Right forelimb (tissue), 1 donor: ENCODE measurements around the gene PANK4.

Experiments used
- DNase-seq: peaks from one replicate; pipeline ENCODE4 v3.0.0-alpha.2; 2018

PANK4 gene

DNA sequence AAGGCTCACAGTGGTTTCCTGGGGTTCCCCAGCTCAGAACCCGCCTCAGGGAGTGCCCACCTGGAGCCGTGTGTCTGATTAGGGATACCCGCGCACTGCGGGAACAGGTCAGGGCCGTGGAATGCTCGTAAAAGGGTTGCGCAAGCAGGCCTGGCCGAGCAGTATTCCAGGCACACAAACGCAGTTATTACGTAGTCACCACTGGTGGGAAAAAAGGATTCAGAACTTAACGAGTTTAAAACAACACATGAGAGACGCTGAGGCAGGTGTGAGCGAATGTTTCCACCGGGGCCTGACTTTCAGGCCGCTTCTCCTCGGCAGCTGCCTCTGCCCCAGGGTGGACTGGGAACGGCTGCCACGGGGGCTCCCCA is 32.1 kb downstream of the PANK4 start:
- DNase-seq, result no peak

DNA sequence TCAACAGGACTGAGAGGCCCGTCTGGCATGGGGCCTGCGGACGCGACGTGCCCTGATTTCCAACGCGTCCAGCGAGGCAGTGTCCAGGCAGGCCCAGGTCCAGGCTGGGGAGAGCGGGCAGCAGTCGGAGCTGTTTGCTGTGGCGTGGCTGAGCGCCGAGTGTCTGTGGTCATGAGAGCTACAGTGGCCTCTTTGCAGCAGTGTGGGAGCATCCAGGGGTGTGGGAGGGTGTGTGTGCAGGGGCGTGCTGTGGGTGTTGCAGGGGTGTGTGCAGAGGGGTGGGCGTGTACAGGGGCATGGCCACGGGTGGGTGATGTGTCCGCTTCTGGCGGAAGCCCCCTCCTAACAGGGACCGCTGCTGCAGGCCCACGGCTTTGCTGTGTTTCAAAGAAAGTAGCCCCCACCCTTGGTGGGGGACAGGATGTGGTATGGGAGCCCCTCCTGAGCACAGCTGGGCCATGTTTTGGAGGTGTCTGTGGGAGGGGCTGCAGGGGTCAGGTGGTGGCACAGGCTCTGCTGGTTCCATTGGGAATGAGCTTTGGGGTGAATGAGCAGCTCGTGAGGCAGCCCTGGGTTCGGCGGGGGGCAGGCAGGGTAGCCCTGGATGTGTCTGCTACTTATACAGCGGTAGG is 32.6 kb downstream of the PANK4 start:
- DNase-seq, result no peak

DNA sequence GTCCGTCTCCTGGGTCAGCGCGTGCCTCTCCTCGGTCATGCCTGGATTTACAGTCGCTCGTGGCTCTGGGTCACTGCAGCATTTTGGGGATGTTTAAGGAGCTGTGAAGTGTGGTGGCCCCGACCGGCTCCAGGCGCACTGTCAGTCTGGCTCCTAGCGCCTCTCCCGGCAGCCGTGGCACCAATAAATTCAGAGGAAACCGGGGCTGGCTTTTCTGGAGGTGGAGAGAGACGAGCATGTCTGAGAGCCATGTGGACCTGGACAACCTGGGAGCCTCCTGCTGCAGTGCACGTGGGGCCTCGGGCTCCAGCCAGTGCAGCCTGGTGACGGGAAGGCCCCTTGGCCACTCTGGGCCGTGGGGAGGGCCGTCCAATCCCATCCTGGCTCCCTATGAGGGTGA is 33.2 kb downstream of the PANK4 start:
- DNase-seq, result no peak

DNA sequence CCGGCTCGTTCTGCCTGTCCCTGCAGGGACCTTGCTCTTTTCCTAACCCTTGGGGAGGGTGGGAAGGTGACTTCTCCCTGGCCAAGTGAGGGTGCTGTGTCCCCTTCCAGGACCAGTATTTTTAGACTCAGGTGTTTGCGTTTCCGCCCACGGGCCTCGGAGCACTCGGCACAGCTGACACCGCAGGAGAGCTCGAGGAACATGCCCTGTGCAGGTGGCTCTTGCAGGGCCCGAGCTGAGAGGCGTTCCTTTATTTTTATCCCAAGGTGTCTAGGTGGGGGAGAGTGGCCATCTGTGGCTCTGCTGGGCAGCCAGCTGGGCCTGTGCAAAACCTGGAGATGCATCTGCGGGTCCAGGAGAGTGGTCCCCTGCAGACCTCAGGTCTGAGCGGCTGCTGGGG is 34.3 kb downstream of the PANK4 start:
- DNase-seq, result no peak

DNA sequence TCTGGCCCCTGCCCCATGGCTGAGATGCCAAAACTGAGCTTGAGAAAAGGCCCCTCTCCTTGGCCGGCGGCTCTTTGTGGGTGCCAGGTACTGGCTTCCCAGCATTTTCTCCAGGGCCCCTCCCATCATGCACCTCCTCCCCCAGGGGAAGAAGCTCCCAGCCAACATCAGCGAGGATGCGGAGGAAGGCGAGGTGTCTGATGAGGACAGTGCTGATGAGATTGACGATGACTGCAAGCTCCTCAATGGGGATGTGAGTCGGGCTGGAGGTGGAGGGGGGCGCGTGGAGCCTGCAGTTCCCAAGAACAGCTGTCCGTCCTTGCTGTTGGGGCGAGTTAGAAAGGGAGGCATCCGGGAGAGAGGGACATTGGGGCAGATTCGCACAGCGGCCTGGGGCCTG is 36.8 kb downstream of the PANK4 start:
- DNase-seq, result no peak

DNA sequence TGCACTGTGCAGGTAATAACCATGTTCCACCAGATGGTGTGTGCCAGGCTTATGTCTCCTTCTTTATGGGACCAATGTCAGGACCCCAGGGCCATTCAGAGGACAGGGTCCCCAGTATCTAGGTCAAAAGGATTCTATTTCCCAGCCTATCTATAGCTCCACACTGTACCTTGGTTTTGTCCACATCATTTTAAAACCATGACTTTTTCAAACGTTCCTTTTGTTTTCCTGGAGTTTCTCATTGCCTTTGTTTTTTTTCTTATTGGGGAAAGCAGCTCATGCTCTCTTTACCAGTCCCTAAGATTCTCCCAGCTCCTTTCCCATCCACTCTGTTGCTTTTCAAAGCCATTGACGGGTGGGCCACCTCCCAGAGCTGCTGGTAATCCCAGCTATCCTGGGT is 37.7 kb downstream of the PANK4 start:
- DNase-seq, result no peak

DNA sequence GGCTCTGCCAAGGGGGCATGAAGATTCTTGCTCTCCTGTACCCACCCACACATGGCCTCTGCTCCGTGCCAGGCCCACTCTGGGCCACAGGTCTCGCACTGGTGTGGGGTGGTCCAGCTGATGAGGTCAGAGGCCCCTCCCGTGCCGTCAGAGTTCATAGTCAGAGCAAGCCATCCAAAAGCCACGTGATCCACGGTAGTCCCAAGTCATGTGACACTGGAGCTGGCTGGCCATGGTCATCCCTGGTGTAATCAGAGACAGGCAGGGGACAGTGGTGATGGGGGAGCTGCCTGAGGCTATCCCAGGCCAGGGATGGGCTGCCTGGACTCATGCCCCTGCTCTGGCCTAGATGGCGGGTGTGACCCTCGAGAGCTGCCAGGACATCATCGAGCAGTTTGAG is 39.8 kb downstream of the PANK4 start:
- no peak for DNase-seq

DNA sequence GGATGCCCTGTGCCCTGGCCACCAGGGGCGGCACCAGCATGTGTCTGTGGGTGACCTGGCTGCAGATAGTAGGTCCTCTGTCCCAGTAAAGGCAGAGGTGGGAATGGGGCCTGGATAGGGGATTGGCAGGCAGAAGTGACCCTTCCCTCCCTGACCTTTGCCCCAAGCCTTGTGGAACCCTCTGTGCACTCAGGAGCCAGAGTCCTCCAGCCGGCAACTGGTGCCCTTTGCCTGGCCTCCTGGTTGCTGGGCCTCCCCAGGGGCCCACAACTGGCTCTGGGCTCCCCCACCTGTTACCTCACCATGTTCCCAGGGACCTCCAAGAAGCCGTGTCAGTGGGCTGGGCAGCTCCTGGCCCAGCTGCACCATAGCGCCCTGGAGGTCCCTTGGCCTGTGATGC is 40.4 kb downstream of the PANK4 start:
- DNase-seq, result no peak

DNA sequence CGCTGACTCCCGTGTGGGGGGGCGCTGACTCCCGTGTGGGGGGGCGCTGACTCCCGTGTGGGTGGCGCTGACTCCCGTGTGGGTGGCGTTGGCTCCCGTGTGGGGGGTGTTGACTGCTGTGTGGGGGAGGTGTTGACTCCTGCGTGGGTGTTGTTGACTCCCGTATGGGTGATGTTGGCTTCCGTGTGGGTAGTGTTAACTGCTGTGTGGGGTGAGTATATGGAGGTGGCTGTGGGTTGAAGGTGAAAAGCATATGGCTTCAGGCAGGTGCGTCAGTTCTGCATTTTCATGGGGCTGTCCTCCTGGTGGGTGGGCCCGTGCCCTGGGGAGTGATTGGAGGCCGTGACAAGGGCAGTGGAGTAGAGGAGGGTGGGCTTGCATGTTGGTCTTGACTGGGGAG is 42.4 kb downstream of the PANK4 start:
- DNase-seq, result no peak

DNA sequence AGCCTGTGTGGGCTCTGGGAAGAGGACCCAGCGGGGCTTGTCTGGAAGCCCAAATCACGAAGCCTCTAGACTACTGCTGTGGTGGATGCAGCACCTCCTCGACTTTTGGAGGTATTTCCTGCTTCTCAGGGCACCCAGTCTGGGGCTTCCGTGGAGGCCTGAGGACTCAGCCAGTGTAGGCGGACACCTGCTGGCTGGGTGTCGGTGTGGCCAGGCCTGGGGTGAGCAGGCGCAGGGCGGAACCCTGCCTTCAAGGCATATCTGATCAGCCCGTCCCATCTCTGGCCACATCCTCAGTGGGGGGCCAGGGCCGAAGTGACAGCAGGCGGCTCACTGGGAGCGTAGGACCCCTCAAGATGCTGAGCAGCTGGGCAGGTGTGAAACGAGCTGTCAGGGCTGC is 43.4 kb downstream of the PANK4 start:
- DNase-seq, result no peak

DNA sequence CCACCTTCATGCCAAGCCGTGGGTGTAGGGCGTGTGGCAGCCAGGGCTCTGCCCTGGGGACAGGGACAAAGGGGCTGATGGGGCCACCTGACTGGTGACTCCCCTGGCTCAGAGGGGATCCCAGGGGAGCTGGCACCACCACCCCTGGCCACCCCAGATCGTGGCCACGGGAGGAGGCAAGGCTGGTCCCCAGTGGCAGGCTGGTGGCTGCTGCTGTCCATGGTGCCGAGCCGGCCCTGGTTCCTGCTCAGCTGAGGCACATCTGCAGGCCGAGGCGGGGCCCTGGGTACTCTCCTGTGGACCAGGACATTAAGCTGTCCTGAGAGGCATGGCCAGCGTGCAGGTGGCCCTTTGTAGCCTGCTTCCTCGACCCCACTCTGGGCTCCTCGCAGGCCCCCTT is 43.8 kb downstream of the PANK4 start:
- no peak for DNase-seq

DNA sequence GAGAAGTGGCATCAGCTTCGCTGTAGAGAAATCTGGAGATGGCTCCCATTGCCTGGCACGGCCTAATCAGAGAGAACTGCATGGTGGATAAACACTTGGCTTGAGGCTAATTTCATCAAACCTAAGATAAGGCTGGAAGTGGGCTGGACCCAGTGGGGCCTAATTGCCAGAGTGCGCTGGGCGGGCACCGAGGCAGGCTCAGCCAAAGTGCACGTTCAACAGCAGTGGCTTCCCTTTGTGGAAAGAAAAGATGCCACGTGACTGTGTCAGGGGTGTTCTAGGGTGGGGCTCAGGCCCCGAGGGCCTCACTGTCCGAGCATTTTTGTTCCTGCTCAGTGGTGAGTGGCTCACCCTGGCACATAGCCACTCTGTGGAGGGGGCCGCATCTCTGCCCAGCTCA is 44.5 kb downstream of the PANK4 start:
- no peak for DNase-seq

DNA sequence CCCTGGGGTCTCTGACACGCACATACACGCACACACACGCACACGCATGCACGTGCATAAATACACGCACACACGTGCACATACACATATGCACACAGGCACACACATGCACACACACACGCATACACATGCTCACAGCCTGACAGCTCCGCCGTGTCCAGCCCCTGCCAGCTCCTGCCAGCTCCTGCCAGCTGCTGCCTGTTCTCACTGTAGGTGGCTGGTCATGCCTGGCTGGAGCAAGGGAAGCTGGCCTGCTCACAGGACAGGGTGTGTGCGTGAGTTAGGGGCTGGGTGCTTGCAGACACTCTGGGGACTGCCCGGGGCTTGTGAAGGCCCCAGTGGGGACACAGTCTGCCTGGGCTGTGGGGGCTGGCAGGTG is 45.4 kb downstream of the PANK4 start:
- DNase-seq, result no peak

DNA sequence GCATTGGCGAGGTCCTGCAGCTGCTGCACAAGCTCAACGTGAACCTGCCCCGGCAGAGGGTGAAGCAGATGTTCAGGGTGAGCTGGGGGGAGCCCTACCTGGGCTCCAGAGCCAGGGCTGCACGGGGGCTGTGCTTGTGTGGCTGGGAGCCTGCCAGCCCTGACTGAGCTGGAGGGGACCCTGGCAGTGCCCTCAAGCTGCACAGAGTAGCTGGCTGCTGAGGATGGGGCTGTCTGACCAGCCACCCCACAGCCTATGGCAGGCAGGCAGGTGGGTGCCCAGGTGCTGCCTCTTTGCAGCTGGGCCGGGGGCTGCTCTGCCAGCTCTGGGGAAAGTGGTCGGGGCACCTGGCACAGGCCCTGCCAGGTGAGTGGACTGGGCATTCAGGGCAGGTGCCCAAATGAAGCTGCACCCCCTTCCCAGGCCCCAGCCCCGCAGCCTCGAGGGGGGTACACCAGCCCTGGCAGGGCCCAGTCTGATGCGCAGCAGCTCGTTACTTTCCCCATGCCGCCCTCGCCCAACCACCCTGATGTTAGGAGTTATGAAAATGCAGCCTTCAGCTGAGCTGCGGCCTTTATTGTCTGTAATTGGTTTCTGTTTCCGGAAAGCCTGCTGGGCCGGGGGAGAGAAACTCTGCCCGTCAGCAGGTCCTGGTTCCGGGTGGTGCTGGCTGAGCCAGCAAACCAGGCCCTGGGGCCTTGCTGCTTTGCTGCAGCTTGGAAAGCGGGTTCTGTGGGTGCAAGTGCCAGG is 46.0 kb downstream of the PANK4 start:
- DNase-seq, result no peak

DNA sequence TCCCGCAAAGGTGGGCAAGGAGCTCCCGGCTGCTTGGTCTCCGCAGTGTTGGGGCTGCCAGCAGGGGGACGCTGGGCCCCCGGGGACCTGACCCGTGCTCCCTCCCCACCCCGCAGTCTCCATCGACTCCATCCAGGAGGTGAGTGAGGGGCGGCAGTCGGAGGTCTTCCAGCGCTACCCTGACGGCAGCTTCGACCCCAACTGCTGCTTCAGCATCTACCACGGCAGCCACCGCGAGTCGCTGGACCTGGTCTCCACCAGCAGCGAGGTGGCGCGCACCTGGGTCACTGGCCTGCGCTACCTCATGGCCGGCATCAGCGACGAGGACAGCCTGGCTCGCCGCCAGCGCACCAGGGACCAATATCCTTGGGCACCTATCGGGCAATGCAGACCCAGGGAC is 46.8 kb downstream of the PANK4 start:
- no peak for DNase-seq

DNA sequence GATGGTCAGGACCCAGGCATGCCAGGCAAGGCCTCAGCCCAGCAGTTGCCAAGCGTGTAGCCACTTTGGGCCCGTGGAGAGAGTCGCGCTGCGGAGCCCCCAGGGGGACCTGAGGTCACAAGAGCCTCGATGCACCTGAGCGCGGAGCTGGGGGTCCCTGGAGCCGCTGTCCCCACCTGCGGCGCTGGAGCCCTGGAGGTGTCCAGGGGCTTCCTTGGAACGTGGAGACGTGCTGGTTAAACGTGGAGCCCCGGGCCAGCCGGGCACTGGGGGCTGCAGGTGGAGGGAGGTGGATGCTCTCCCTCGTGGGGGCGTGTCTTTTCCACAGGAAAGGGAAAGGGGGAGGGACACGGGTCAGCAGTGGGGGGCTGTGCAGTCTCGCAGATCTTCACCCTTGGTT is 47.2 kb downstream of the PANK4 start:
- no peak for DNase-seq

DNA sequence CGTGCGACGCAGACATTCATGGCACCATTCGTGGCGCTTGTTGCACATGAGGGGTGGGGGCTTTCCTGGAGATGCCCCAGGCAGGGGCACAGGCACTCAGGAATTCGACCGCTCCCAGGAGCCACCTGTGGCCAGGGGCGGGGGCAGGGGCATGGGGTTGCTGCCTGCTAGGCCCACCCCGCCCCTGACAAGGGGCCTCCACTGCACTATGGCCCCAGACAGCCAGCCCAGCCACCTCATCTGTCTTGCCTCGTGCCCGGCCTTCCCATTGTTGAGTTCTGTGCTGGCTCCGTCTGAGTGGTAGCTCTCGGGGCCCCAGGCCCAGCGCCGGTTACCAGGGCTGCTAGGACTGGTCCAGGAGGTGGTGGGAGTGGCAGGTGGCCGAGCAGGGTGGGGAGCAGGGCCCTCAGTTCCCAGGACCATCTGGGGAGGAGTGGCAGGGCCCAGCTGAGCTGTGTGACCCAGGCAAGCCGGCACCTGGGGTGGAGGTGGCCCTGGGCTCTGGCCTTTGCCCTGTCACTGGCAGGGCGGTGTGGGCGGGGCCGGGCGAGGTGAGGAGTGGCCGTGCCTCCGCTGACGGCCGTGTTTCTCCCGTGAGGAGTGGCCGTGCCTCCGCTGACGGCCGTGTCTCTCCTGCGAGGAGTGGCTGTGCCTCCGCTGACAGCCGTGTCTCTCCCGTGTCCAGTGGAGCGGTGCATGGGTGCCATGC is 48.5 kb downstream of the PANK4 start:
- DNase-seq, result no peak

DNA sequence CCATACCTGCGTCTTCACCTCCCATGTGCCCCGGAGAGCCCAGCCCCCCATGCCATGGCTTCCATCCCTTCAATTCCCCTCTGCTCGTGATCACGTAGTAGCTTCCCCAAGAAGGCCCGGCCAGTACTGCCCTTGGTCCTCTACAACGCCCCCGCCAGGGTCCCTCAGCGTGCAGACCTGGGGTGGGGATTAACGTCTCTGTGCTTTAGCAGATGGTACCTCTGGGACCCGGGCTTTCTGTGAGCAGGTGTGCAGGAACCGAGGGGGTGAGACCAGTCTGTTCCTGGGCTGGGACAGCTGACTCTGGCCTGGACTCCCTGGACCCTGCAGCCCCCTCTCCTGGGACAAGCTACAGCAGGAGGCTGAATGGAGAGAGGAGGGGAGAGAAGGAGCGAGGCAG is 49.1 kb downstream of the PANK4 start:
- DNase-seq, result no peak

DNA sequence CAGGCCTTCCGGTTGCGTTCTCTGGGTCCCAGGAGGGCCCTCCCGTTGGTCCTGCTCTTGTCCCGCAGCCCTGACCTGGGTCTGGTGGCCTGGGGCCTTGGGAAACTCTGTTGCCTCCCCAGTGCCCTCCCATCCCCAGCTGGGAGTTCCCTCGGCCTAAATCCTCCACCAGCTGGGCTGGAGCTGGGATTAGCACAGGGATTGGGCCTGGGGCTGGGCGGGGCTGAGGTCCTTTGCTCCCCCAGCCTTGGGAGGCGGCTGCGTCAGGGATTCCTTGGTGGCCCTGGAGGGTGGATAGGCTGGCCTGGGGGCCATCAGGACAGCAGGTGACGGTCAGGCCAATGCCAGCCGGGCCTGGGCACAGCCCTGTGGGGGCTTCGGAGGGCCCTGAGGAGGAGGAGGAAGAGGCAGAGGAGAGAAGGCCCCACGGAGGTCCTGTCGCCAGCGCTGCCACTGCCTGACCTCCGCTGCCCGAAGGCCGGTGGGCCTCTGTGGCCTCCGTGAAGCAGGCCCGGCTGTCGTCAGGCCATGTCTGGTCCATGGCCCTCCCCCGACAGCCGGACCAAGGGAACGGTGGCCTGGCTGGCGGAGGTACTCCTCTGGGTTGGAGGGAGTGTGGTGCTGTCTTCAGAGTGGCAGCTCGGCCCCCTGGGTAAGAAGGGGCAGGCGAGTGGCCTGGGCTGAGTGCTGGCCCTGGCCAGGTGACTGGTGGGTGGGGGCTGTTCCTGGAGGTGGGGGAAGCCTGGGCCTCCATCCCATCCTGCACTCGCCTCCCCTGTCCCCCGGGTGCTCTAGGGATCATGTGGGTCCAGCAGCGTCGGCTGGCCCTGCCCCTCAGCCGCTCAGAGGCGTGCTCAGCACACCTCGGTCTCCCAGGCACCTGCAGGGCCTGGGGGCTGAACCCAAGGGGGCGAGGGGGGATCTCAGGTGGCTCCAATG is 50.1 kb downstream of the PANK4 start, which contains the start of gene PLCH2:
TSS of gene PLCH2 (plus strand) at position 229 of the 939 bp plus-strand sequence. CDS start at position 529, 300 bp downstream.
- no peak for DNase-seq

DNA sequence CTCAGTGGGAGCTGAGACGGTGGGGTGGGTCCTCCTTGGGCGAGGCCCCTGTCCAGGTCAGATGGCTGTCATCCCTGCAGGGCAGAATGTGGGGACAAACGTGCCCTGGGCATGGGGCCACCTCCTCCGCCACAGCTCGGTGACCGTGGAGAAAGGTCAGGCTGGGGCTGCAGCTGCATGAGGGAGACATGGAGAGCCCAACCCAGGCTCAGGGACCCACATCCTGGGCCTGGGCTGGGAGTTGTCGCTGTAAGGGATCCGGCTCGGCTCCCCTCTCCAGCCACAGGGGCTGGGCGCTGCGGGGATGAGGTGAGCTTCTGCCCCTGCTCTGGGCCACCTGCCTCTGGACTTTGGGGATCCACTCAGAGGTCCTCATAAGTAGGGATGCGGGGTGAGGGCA is 50.8 kb downstream of the PANK4 start:
- no peak for DNase-seq

DNA sequence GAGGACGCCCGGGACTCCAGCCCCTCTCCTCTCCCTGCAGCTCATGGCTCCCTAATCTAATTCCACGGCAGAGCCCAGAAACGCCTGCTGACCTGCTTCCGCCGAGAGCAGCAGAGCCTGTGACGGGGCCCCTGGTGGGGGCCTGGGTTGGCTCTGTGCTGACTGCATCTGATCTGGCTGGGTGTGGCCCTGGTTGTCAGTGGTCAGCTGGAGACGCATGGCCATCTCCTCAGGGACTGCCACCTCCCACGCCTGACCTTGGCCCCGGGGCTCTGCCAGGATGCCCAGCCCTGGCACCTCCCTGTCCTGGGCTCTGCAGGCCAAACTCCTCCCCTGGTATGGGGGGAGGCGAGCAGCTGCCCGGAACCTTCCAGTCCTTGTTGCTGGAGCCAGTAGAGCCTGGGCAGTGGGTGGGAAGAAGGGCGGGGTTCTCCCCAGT is 51.4 kb downstream of the PANK4 start:
- DNase-seq, result no peak

DNA sequence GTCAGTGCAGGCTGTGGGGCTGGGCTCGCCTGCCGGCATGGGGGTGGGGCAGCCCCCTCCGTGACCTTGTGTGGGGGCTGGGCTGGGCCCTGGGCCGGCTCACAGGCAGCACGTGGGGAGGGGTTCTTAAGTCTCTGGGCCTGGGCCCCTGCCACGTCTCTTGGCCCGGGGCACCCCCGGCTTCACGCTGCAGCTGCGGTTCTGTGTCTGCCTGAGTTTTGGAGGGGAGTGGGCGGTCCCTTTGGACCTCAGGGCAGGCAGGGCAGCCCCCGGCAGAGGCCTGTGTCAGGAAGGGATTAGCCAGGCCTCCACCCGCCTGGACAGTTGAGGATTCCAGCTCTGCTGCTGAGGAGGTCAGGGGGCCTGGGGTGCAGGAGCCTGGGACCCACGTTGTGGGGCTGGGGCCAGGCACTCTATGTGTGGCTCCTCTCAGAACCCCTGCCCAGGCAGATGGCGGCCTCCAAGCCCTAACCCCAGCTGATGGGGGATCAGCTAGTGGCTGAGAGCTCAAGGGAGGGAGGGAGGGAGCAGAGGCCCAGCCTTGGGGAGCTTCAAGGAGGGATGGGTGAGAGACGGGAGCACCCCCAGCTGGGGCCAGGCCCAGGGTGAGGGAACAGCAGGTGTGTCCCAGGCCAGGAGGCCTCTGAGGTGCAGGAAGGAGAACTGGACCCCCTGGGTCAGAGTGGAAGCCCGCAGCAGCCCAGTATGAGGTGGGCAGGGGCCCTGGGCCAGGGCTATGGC is 52.1 kb downstream of the PANK4 start:
- DNase-seq, result no peak
